UCSD-AML1 (cell line): ENCODE measurements around the gene PPM1E.
"Not testable (repeated sequence)": the region's sequence is repeated elsewhere in the genome, so short reads cannot be mapped to it uniquely, and the experiment has no call there.

Experiments
- DNase-seq: peaks from one replicate; lab custom pipeline; 2025; ENCODE audit not compliant: unreplicated experiment; lab: John Stamatoyannopoulos, UW

Gene PPM1E

DNA sequence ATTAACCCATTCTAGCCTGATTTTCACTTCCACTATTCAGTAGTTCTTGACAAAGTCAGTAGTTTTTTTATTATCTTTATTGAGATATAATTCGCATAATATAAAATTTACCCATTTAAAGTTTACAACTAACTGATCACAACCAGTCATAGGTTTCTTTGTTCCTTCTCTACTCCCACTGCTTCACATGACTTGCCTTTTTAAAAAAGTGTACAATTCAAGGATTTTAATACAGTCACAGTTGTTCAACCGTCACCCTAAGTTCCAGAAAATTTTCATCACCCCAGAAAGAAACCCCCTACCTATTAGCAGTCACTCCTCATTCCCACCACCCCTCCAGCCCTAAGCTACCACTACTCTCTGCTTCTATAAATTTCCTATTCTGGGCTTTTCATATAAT lies 188.5 kb downstream of the PPM1E start:
- no peak for DNase-seq

DNA sequence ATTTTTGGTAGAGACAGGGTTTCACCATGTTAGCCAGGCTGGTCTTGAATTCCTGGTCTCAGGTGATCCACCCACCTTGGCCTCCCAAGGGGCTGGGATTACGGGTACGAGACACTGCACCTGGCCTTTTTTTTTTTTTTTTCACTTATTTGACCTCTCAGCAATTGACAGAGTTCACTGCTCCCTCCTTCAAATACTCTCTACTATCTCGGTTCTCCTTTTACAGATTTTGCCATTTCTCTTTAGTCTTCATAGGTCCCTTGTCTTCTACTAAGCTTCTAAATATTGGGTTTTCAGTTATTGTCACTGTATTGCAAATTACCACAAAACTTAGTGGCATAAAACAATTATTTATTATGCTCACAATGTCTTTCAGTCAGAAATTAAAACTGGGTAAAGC lies 191.8 kb downstream of the PPM1E start:
- no peak for DNase-seq

GRCh38 chr17:58947824-58948223 lies 192.2 kb downstream of the PPM1E start:
- no peak for DNase-seq

- DNase-seq, result not testable (repeated sequence)
These were observed 198.7 kb downstream of the PPM1E start for GRCh38 chr17:58954358-58954757.

GRCh38 chr17:58956997-58957724 lies 201.5 kb downstream of the PPM1E start:
- no peak for DNase-seq

DNA sequence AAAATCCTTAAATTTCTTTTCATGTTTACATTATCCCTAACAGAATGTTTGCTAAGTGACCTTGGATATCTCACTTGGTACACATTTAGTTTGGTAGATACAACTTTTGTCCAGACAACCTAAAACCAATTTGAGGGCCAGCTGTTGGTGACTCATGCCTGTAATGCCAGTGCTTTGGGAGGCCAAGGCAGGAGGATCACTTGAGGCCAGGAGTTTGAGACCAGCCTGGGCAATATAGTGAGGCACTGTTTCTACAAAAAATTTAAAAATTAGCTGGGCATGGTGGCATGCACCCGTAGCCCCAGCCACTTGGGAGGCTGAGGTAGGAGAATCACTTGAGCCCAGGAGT lies 202.0 kb downstream of the PPM1E start:
- DNase-seq, result not testable (repeated sequence)

DNA sequence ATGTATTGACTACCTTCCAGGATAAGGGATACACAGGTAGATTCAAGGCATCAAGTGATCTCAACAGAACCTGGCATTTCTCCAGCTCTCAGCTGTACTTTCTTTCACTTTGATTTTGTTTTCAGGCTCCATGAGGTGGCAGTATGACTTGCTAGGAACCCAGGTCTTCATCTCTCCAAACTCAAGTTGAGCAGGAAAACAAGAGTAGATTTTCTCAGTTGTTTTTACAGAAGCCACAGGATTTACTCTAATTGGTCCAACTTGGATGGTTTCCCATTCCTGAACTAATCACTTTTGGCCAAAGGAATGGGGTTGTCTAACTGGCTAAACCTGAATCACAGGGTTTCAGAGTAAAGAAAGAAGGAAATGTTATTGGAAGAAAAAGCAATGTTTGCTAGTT lies 204.4 kb downstream of the PPM1E start:
- DNase-seq, result no peak

- DNase-seq, result no peak
These were observed 209.6 kb downstream of the PPM1E start for GRCh38 chr17:58965221-58965620.

GRCh38 chr17:58966208-58966607 lies 210.6 kb downstream of the PPM1E start:
- no peak for DNase-seq

GRCh38 chr17:58968426-58969061 lies 212.9 kb downstream of the PPM1E start:
- no peak for DNase-seq

DNA sequence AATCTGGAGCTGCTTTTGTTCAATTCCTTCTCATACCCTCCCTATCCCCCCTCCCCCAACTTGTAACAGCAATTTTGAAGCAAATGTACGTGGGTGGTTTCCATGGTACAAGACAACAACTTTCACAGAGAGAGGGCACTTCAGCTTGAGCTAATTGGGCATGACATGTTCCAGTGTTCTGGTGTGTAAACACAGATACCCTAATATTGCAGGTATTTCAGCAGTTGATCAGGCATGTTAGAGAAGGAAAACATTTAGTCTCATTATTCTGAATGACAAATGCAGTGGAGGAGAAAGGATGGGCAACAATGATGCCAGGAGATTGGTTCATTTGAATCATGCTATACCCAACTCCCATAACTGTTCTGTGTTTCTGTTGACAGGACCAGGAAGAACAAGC lies 213.5 kb downstream of the PPM1E start:
- no peak for DNase-seq

- DNase-seq, result no peak
These were observed 214.0 kb downstream of the PPM1E start for GRCh38 chr17:58969612-58970011.

GRCh38 chr17:58970609-58971450 lies 215.2 kb downstream of the PPM1E start:
- no peak for DNase-seq

DNA sequence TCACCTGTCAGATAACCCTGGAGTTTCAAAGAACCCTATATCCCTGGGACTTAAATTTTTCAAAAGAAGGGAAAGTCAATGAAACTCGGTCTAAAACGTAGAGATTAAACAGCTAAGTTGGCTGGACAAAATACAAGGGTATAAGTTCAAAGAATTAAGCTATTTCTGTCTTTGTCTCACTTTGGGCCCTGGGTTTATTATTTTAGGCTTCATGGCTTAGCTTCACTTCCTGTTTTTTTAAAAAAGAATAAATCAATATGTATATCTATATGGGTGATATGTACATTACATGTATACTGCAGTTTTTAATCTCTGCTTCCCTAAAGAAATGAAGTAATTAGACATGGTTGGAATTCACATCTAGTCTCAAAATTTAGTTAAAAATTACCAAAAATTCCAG lies 218.7 kb downstream of the PPM1E start:
- DNase-seq, result no peak

GRCh38 chr17:58976541-58976940 lies 220.9 kb downstream of the PPM1E start:
- DNase-seq, result no peak

DNA sequence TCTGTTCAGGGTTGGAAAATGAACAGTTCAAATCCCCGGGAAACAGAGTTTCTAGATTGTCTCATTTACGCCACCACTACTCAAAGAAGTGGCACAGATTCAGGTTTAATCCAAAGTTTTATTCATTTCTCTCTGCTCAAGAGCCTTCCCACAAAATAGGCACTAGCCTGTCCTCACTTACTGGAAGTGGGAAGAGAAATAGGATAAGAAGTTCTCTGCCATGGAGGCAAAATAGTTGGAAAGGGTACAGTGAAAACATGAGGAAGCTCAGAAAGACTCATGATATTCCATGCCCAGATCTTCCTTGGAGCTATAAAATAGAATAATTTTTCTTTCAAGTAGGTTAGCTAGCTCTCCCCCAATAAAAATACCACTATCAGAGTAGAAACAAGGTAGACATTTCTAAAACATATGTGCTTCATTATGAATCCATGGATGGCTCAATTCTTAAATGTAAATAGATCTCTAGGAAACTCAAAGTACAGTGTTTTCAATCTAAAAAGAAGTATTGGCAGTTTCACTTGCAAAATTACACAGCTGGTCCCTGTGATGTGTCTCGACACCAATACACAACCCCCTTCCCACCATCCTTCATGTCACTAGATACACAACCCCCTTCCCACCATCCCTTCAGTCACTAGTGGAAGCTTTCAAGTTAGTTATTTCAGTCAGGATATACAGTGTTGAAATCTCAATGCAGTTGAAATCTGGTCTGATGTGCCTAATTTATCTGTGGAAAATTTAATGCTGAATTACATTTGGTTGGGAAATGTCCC lies 225.2 kb downstream of the PPM1E start:
- no peak for DNase-seq

DNA sequence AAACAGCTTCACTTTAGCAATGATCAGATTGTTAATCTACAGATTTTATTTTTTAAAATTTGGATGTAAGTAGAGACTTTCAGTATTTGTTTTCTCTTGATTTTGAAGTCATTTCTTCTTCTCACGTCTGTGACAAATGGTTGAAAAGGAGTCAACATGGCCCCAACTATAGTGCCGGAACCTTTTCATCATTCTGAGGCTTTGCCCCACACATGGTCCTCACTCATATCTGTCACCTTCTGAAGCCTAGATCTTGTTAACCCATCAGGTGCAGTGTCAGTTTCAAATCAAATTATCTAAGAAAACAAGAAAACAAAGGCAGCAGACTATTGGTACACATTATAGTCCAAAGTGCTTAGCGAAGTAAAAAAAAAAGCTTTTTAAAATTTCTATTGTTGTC lies 227.0 kb downstream of the PPM1E start:
- no peak for DNase-seq

GRCh38 chr17:58985367-58985766 lies 229.7 kb downstream of the PPM1E start:
- no peak for DNase-seq

DNA sequence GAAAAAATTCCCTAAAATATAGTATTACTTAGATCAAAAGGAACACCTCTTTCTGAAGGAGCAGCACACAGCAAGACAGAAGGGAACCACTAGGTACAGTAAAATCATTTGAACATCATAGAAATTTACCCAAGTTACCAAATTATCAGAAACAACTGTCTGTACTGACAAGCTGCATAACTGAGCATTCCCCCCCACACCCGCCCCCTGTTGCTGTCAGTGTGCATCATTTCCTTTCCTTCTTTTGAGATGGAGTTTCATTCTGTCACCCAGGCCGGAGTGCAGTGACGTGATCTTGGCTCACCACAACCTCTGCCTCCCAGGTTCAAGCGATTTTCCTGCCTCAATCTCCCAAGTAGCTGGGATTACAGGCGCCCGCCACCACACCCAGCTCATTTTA lies 230.3 kb downstream of the PPM1E start:
- DNase-seq, result no peak

- no peak for DNase-seq
These were observed 234.0 kb downstream of the PPM1E start for GRCh38 chr17:58989629-58990028.

- DNase-seq, result no peak
These were observed 236.2 kb downstream of the PPM1E start for GRCh38 chr17:58991718-58992331.
